HepG2 (cell line): ENCODE measurements around the gene C1QTNF12. TPM values are rescaled to one million over a fixed set of nuclear protein-coding genes. Genes with fewer than 3 reads are reported as not detected.

Experiments used
- FOXO1 ChIP-seq: sonication (generic); formaldehyde crosslinking; IDR thresholded peaks from 2 replicates; pipeline ENCODE4 v1.4.0; 2020; ENCODE audit warnings: missing genetic modification reagents
- GABPB1 ChIP-seq: IDR thresholded peaks from 2 replicates; pipeline ENCODE4 v1.6.1; 2016; ENCODE audit warnings: mild to moderate bottlenecking, missing genetic modification reagents, moderate library complexity, missing compliant biosample characterization
- KLF6 ChIP-seq: IDR thresholded peaks from 2 replicates; pipeline ENCODE4 v1.8.0; 2016; ENCODE audit warnings: missing biosample characterization, missing genetic modification reagents
- MIER3 ChIP-seq: IDR thresholded peaks from 2 replicates; pipeline ENCODE4 v1.6.1; 2016; ENCODE audit warnings: missing compliant biosample characterization, borderline replicate concordance
- MXI1 ChIP-seq: IDR thresholded peaks from 3 replicates; pipeline ENCODE4 v1.6.1; 2012; ENCODE audit warnings: low read depth, low read length, inconsistent platforms, borderline replicate concordance
- REXO4 ChIP-seq: sonication (generic); formaldehyde crosslinking; IDR thresholded peaks from 2 replicates; pipeline ENCODE4 v1.8.0; 2022; ENCODE audit warnings: missing genetic modification reagents, mild to moderate bottlenecking, borderline replicate concordance
- SIN3B ChIP-seq: fragments of 150-350 bp; IDR thresholded peaks from 2 replicates; pipeline ENCODE4 v1.6.1; 2014; ENCODE audit warnings: low read length
- STAT5B ChIP-seq: sonication (generic); formaldehyde crosslinking; IDR thresholded peaks from 2 replicates; pipeline ENCODE4 v1.4.0; 2020; ENCODE audit warnings: missing genetic modification reagents
- TBX2 ChIP-seq: sonication (generic); formaldehyde crosslinking; IDR thresholded peaks from 2 replicates; pipeline ENCODE4 v1.5.0; 2020; ENCODE audit warnings: missing genetic modification reagents, mild to moderate bottlenecking, borderline replicate concordance
- TGIF2 ChIP-seq: IDR thresholded peaks from 2 replicates; pipeline ENCODE4 v1.6.1; 2016; ENCODE audit warnings: control low read depth, missing compliant biosample characterization
- ZBTB3 ChIP-seq: sonication (generic); formaldehyde crosslinking; IDR thresholded peaks from 2 replicates; pipeline ENCODE4 v1.4.0; 2020; ENCODE audit warnings: low read depth, mild to moderate bottlenecking, moderate library complexity, missing genetic modification reagents, borderline replicate concordance
- ZNF12 ChIP-seq: sonication (generic); formaldehyde crosslinking; IDR thresholded peaks from 2 replicates; pipeline ENCODE4 v1.5.0; 2020; ENCODE audit warnings: missing genetic modification reagents
- ZNF432 ChIP-seq: sonication (generic); formaldehyde crosslinking; IDR thresholded peaks from 2 replicates; pipeline ENCODE4 v1.5.0; 2020; ENCODE audit warnings: missing genetic modification reagents, mild to moderate bottlenecking, borderline replicate concordance
- ZNF510 ChIP-seq: sonication (generic); formaldehyde crosslinking; IDR thresholded peaks from 2 replicates; pipeline ENCODE4 v1.4.0; 2020; ENCODE audit warnings: low read depth, mild to moderate bottlenecking, missing genetic modification reagents
- ZNF557 ChIP-seq: sonication (generic); formaldehyde crosslinking; IDR thresholded peaks from 2 replicates; pipeline ENCODE4 v1.4.0; 2020; ENCODE audit warnings: missing genetic modification reagents
- ZNF616 ChIP-seq: sonication (generic); formaldehyde crosslinking; IDR thresholded peaks from 2 replicates; pipeline ENCODE4 v1.5.0; 2020; ENCODE audit warnings: low read depth, mild to moderate bottlenecking, missing genetic modification reagents
- ZNF746 ChIP-seq: sonication (generic); formaldehyde crosslinking; IDR thresholded peaks from 2 replicates; pipeline ENCODE4 v1.8.0; 2022; ENCODE audit warnings: mild to moderate bottlenecking, missing genetic modification reagents
- ZNF747 ChIP-seq: sonication (generic); formaldehyde crosslinking; IDR thresholded peaks from 2 replicates; pipeline ENCODE4 v1.8.1; 2023; ENCODE audit warnings: missing genetic modification reagents, mild to moderate bottlenecking, borderline replicate concordance
- ZSCAN31 ChIP-seq: sonication (generic); formaldehyde crosslinking; IDR thresholded peaks from 2 replicates; pipeline ENCODE4 v1.5.0; 2020; ENCODE audit warnings: low read depth, mild to moderate bottlenecking, missing genetic modification reagents
- polyA plus RNA-seq, 8 experiments: library from polyadenylated mRNA; depleted of rRNA in 3 of 8; stranded (reverse) in 7 of 8; unstranded in 1 of 8; fragments of >200 nt; fragmentation: Illumina TruSeq in 4 of 8; extraction: Trizol in 4 of 8; gene quantifications; 2 replicates each; pipeline versions ENCODE4 v1.2.1 to v1.2.3, GENCODE V29; 2011 to 2016; ENCODE audit warnings: low read depth in 4 of 8, missing spikeins in 1 of 8, mixed read lengths in 1 of 8; ENCODE audit not compliant: insufficient read depth in 1 of 8
- total RNA-seq, 5 experiments: library from RNA; depleted of rRNA; stranded (reverse); fragments of >200 nt; fragmentation: Illumina TruSeq; extraction: Trizol; gene quantifications; 2 replicates each; pipeline ENCODE4 v1.2.3, GENCODE V29; 2016; ENCODE audit warnings: low read depth in 1 of 5
- TF ChIP-seq, protein P1 (sequence below): sonication (generic); formaldehyde crosslinking; IDR thresholded peaks from 2 replicates; pipeline ENCODE4 v1.9.0; 2021; ENCODE audit warnings: missing genetic modification reagents, borderline replicate concordance
- TF ChIP-seq, protein P2 (sequence below): sonication (generic); IDR thresholded peaks from 2 replicates; pipeline ENCODE4 v1.6.1; 2016; ENCODE audit warnings: low read depth, borderline replicate concordance
- TF ChIP-seq, protein P3 (sequence below): sonication (generic); formaldehyde crosslinking; IDR thresholded peaks from 2 replicates; pipeline ENCODE4 v1.5.0; 2020; ENCODE audit warnings: mild to moderate bottlenecking, missing genetic modification reagents

C1QTNF12 gene
- total and polyA plus RNA-seq, 2 of the 13 experiments (the other 11 are each of a cell fraction or from before 2014, with no cell fraction given), result 0.18 to 0.64 TPM

DNA sequence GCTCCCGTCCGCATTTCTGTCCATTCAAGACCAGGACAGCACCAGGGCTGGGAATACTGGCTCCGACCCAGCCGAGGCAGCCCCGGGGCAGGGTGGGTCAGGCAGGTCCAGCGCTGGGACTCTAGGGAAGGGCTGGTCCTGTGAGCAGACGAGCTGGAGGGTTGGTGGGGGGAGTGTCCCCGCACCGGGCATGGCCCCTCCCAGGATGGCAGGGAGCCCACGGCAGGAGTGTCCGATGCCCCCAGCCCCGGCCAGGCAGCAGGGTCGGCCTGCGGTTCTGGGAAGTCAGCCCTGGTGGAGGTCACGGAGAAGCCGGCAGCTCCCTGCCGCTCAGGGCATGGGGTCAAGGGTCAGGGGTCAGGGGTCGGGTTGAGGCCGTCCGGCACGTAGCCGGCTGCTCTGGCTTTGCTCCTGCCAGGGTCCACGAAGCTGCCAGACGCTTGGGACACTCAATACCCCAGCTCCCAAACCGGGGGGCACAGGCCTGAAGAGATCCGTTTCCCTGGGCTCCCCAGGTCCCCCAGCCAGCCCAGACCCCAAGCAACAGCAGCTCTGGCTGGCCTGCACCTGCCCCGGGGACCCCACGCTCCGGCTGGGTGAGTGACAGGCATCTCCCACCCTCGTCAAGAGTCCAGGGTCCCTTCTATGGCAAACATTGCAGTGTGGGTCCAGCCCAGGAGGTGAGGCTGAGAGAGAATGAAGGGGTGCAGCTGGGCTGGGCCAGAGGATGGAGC, 6.7 kb downstream of the C1QTNF12 start (continued):
- TF ChIP-seq, protein P1, sequence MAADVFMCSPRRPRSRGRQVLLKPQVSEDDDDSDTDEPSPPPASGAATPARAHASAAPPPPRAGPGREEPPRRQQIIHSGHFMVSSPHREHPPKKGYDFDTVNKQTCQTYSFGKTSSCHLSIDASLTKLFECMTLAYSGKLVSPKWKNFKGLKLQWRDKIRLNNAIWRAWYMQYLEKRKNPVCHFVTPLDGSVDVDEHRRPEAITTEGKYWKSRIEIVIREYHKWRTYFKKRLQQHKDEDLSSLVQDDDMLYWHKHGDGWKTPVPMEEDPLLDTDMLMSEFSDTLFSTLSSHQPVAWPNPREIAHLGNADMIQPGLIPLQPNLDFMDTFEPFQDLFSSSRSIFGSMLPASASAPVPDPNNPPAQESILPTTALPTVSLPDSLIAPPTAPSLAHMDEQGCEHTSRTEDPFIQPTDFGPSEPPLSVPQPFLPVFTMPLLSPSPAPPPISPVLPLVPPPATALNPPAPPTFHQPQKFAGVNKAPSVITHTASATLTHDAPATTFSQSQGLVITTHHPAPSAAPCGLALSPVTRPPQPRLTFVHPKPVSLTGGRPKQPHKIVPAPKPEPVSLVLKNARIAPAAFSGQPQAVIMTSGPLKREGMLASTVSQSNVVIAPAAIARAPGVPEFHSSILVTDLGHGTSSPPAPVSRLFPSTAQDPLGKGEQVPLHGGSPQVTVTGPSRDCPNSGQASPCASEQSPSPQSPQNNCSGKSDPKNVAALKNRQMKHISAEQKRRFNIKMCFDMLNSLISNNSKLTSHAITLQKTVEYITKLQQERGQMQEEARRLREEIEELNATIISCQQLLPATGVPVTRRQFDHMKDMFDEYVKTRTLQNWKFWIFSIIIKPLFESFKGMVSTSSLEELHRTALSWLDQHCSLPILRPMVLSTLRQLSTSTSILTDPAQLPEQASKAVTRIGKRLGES (CRISPR knock-in tag), result no peak
- TF ChIP-seq MIER3 (CRISPR knock-in tag), result no peak
- TF ChIP-seq ZNF616 (CRISPR knock-in tag), result no peak
- no peak for TF ChIP-seq ZNF432 (CRISPR knock-in tag)
- TF ChIP-seq ZNF12 (CRISPR knock-in tag), result no peak
- TF ChIP-seq, protein P2, sequence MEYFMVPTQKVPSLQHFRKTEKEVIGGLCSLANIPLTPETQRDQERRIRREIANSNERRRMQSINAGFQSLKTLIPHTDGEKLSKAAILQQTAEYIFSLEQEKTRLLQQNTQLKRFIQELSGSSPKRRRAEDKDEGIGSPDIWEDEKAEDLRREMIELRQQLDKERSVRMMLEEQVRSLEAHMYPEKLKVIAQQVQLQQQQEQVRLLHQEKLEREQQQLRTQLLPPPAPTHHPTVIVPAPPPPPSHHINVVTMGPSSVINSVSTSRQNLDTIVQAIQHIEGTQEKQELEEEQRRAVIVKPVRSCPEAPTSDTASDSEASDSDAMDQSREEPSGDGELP, result peak; percentile 68; the same call in 1 of the 2 replicates
- no peak for TF ChIP-seq MXI1
- TF ChIP-seq TGIF2 (CRISPR knock-in tag), result no peak
- TF ChIP-seq ZSCAN31 (CRISPR knock-in tag), result peak; percentile 51; the same call in 1 of the 2 replicates
- TF ChIP-seq REXO4, result no peak
- TF ChIP-seq KLF6, result no peak
- no peak for TF ChIP-seq ZBTB3 (CRISPR knock-in tag)
- no peak for TF ChIP-seq ZNF510
- no peak for TF ChIP-seq ZNF747 (CRISPR knock-in tag)
- TF ChIP-seq ZNF557 (CRISPR knock-in tag), result no peak
- peak; percentile 80 for TF ChIP-seq TBX2 (CRISPR knock-in tag)
- peak; percentile 66; the same call in 1 of the 2 replicates for TF ChIP-seq GABPB1 (CRISPR knock-in tag)
- no peak for TF ChIP-seq SIN3B
- TF ChIP-seq STAT5B (CRISPR knock-in tag), result no peak
- TF ChIP-seq, protein P3, sequence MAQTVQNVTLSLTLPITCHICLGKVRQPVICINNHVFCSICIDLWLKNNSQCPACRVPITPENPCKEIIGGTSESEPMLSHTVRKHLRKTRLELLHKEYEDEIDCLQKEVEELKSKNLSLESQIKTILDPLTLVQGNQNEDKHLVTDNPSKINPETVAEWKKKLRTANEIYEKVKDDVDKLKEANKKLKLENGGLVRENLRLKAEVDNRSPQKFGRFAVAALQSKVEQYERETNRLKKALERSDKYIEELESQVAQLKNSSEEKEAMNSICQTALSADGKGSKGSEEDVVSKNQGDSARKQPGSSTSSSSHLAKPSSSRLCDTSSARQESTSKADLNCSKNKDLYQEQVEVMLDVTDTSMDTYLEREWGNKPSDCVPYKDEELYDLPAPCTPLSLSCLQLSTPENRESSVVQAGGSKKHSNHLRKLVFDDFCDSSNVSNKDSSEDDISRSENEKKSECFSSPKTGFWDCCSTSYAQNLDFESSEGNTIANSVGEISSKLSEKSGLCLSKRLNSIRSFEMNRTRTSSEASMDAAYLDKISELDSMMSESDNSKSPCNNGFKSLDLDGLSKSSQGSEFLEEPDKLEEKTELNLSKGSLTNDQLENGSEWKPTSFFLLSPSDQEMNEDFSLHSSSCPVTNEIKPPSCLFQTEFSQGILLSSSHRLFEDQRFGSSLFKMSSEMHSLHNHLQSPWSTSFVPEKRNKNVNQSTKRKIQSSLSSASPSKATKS (CRISPR knock-in tag), result no peak
- TF ChIP-seq FOXO1 (CRISPR knock-in tag), result no peak
- TF ChIP-seq ZNF746 (CRISPR knock-in tag), result no peak
